GM12801 (cell line): Measurements from ENCODE around the gene TANGO2.

Experiments used
- CTCF ChIP-seq: IDR thresholded peaks from one replicate; pipeline ENCODE4 v1.5.1; 2011; ENCODE audit warnings: control low read depth; ENCODE audit not compliant: insufficient read length; ENCODE audit errors: extremely low read depth

Gene TANGO2

GRCh38 chr22:20101638-20102037 is 80.7 kb downstream of the TANGO2 start:
- TF ChIP-seq CTCF = no peak

DNA sequence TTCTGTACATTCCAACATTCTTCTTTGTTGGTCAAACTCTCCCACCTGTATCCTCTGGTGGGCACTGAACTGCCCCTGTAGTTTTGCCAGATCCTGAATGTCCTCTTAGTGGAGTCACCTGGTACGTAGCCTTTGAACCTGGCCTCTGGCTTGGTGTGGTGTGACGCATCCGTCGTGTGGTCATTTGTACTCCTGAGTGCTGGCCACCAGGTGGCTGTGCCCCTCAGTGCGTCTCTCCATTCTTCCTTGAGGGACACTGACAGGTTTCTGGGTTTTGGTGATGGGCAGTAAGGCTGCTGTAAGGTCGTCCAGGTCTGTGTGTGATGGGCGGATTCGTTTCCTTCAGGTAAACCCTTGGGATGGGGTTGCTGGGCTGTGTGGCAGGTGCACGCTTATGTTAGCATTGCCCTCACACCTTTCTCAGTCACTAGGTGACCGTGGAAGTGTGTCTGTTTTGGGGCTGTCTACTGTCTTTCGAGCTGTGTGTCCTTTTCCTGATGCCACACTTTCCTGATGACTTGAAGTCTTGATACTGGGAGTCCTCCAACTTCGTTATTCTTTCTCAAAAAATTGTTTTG is 81.4 kb downstream of the TANGO2 start:
- TF ChIP-seq CTCF = no peak

DNA sequence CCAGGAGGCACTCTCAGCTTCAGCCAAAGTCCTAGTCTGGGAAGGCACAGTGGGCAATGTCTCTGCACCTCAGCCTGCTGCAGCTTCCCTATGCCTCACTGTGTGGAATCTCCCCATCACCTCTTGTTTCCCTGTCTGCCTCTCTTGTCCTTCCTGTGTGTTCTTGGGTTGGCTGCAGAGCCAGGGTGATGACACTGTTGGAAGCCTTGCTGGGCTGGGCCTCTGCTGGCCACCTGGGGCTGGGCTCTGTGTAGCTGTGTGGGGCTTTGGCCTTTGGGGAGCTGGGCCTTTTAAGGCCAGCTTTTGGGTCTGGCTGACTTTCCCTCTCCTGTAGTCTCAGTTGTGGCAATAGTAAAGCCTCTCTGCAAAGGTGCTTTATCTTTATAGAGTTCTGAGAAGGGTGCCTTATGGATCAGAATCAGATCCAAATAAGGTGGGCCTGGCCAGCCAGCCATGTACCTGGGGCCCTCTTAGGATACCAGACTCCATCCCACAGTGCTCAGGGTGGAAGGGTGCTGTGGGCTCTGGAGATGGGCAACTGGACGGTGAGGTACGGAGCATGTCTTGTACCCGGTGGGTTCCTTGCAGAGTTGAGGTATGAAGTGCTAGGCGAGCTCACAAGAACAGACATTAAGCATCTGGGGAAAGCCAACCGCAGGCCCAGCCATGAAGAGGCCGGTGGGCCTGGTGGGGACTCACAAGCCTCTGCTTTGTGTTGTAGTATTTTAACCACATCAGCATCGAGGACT is 84.7 kb downstream of the TANGO2 start:
- no peak for TF ChIP-seq CTCF

DNA sequence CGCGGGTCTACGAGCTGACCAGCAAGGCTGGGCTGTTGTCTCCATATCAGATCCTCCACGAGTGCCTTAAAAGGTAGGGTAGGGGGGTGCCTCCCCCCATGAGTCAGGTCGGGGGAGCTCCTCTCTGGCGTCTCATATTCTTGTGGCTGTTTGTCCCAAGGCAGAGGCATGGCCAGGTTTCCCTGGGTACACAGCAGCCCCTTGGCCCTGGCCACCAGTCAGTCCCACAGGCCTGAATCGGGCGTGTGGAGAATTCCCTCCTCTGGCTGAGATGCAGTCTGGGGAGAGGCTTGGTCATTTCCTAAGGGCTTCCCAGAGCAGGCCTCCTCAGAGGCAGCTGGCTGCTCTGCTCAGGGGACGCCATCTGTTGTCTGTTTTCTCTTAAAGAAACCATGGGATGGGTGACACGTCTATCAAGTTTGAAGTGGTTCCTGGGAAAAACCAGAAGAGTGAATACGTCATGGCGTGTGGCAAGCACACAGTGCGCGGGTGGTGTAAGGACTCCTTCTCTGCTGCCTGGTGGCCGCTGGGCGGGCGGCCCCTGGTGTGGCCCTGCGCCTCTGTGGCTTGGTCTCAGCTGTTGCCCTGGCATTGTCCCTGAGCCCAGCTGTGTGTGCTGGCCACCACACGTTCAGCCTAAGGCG is 85.4 kb downstream of the TANGO2 start:
- TF ChIP-seq CTCF = no peak

DNA sequence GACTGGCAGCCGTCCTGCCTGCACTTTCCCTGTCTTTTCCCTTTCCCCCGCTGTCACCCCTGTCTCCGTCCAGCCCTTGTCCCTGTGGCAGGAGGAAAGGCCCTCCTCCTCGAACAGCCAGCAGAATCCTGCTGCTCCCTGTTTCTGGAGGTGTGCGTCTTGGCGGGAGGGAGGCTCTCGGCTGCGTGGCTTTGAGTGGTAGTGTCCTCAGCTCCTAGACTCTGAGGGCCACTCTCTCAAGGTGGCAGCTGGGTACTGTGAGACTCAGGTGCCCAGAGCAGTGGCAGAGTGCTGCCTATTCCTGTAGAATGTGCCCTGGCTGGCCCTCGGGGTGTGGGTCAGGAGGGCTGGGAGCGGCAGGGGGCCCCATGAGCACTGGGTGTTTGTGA is 85.9 kb downstream of the TANGO2 start:
- no peak for TF ChIP-seq CTCF

DNA sequence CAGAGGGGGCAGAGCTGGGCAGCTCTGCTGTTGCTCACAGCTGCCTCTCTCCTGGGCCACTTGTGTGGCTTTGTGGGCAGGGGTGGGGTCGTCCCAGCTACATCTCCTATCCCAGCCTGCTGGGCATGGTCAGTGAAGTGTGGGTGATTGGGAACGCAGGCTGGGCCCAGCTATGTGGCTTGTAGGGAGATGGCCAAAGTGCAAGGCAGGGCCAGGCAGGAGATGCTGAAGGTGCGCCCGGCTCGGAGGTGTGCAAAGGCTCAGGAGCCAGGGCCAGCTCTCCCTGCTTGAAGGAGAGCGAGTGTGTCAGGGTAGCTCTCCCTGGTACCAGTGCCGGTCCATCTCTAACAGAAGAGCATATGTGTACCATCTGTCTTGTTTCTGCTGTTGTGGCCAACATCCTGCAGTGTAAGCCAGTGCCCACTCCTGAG is 86.6 kb downstream of the TANGO2 start:
- no peak for TF ChIP-seq CTCF

GRCh38 chr22:20107951-20108756 is 87.2 kb downstream of the TANGO2 start:
- no peak for TF ChIP-seq CTCF
